ENCODE data around the gene CLCN2. TPM values are rescaled to one million over a fixed set of nuclear protein-coding genes. Genes with fewer than 3 reads are reported as not detected.
A peak's percentile ranks its signal among the peaks of the same experiment; 100 is the strongest.

CLCN2 gene
- total RNA-seq, 1 experiment from 2014 or later, result 3.5 TPM

GRCh38 chr3:184325715-184326369 lies 35.6 kb downstream of the CLCN2 start:
- no peak for DNase-seq (ENCODE audit: low read depth)

DNA sequence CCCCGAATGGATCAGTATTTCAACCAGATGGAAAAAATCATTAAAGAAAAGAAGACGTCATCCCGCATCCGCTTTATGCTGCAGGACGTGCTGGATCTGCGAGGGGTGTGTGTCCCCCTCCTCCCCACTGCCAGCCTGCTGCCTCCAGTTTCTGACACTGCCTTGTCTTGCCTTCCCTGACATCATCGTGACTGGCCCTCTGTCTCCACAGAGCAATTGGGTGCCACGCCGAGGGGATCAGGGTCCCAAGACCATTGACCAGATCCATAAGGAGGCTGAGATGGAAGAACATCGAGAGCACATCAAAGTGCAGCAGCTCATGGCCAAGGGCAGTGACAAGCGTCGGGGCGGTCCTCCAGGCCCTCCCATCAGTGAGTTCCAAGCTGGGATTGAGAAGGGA lies 36.1 kb downstream of the CLCN2 start:
- DNase-seq (ENCODE audit: low read depth), result no peak

GRCh38 chr3:184323696-184324095 lies 37.7 kb downstream of the CLCN2 start:
- DNase-seq (ENCODE audit: low read depth), result no peak

- DNase-seq (ENCODE audit: low read depth), result no peak
These were observed 38.5 kb downstream of the CLCN2 start for GRCh38 chr3:184322731-184323487.

DNA sequence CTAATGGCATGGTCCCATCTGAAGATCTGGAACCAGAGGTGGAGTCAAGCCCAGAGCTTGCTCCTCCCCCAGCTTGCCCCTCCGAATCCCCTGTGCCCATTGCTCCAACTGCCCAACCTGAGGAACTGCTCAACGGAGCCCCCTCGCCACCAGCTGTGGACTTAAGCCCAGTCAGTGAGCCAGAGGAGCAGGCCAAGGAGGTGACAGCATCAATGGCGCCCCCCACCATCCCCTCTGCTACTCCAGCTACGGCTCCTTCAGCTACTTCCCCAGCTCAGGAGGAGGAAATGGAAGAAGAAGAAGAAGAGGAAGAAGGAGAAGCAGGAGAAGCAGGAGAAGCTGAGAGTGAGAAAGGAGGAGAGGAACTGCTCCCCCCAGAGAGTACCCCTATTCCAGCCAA lies 39.7 kb downstream of the CLCN2 start:
- no peak for DNase-seq (ENCODE audit: low read depth)

- peak; percentile 98 for DNase-seq (ENCODE audit: low read depth)
These were observed 41.3 kb downstream of the CLCN2 start for GRCh38 chr3:184320104-184320445.

GRCh38 chr3:184317201-184317600 lies 44.2 kb downstream of the CLCN2 start:
- DNase-seq (ENCODE audit: low read depth), result no peak

GRCh38 chr3:184316792-184317191 lies 44.6 kb downstream of the CLCN2 start:
- no peak for DNase-seq (ENCODE audit: low read depth)

DNA sequence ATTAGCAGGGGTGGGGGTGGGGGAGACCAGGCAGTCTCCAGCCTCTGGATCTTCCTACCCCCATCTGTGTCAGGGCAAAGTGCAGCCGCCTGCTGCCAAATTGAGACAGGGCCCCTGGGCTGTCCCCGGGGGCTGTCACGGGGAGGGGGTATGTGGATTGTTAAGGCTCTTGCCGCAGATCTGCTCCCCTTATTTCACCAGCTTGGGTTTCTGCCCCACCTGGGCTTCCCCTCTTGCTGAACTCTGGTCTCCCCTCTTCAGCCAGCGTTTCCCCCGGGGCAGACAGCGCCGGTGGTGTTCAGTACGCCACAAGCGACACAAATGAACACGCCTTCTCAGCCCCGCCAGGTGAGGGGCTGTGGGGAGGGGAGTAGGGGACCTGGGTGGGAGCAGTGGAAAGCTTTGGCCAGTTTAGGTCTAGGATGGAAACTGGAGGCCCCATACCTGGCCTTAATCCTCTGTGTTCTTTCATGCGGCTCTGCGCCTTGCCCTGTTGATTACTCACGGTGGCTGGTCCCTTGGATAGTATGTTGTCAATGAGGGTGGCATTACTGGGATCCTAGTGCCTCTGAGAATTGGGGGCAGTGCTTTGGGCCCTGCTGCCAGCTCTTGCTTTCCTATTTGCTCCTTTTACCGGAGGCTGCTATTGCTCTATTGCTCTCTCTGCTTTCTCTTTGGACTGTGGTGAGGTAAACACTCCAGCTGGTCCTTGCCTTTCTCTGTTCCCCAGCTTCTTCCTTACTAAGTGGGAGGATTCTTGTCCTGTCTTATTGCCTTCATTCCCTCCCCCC lies 45.3 kb downstream of the CLCN2 start:
- DNase-seq (ENCODE audit: low read depth), result no peak

DNA sequence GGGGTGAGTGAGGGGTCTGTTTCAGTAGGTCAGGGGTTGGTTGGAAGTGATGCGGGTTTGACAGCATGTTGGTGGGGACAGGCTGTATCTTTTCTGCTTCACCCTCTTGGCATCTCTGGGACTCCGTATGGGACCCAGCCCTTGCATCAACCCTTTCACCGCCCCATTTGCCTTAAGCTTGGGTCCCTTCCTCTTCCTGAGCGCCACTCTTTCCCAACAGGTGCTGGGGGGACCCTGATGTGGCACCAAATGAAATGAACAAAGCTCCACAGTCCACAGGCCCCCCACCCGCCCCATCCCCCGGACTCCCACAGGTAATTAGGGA lies 45.9 kb downstream of the CLCN2 start:
- no peak for DNase-seq (ENCODE audit: low read depth)

DNA sequence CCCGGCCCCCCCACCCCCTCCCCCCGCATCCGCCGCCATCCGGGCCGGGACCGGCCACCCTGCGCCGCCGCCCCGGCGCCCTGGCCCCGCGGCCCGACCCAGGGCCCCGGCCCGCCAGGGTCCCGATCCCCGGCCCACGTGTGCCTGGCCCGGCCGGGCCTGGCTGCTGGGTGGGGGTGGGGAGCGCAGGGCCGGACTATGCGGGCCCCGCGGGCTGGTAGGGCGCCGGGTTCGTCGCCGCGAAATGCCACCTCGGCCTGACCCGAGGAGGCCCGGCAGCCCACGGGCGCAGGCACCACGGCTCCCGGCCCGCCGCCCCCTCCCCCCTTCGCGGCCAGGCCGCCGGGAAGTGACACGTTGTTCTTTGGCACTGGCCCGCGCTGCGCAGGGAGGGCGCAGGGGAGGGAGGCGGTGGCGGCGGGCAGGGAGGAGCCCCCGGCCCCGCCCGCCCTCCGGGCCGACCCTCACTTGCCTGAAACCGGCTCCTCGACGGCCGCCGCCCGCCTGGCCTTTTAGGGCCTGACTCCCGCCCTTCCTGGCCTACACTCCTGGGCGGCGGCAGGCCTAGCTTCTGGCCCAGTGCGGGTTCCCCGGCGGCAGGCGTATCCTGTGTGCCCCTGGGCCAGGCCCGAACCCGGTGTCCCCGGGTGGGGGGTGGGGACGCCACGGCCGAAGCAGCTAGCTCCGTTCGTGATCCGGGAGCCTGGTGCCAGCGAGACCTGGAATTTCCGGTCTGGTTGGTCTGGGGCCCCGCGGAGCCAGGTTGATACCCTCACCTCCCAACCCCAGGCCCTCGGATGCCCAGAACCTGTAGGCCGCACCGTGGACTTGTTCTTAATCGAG lies 46.5 kb downstream of the CLCN2 start:
- DNase-seq (ENCODE audit: low read depth), result peak; percentile 84

DNA sequence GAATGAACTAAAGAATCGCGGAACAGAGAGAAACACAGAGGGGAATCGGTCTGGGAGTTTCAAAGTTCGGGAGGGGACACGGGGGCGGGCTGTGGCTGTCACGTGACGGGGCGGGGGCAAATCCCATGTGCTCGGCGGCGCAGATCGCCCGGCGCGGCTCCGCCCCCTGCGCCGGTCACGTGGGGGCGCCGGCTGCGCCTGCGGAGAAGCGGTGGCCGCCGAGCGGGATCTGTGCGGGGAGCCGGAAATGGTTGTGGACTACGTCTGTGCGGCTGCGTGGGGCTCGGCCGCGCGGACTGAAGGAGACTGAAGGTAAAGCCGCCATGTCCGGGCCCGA lies 47.1 kb downstream of the CLCN2 start, which contains the start of gene EIF4G1:
Gene EIF4G1 (plus strand): TSS at position 244 of the 337 bp plus-strand sequence. CDS start 1,191 bp downstream, outside the sequence.
- peak; percentile 97 for DNase-seq (ENCODE audit: low read depth)

- DNase-seq (ENCODE audit: low read depth), result no peak
These were observed 49.8 kb downstream of the CLCN2 start for GRCh38 chr3:184311633-184312032.

DNA sequence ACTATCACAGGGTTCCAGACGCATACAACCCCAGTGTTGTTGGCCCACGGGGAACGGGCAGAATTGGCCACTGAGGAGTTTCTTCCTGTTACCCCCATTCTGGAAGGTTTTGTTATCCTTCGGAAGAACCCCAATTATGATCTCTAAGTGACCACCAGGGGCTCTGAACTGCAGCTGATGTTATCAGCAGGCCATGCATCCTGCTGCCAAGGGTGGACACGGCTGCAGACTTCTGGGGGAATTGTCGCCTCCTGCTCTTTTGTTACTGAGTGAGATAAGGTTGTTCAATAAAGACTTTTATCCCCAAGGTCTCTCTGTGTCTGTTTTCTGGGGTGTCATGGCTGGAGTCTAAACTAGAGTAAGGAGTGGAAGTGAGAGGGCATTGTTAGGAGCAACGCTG lies 52.7 kb downstream of the CLCN2 start:
- no peak for DNase-seq (ENCODE audit: low read depth)

DNA sequence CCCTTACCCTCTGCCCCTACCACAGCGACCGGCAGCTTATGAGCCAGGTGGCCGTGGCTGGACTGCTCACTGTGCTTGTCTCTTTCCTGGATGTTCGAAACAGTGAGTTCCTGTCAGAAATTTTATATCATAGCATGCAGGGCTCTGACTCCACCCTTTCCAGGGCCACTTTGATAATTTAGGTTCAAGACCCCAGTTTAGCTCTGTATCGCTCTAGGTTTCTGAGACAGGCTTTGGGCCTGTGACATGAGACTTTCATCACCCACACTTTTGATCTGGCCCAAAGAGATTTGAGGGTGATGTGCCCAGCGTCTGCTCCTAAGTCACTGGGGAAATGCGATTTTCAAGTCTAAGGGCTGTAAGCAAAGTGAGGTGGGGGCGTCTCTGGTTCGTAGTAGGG lies 53.5 kb downstream of the CLCN2 start:
- DNase-seq (ENCODE audit: low read depth), result no peak

GRCh38 chr3:184306341-184306972 lies 54.9 kb downstream of the CLCN2 start:
- no peak for DNase-seq (ENCODE audit: low read depth)

DNA sequence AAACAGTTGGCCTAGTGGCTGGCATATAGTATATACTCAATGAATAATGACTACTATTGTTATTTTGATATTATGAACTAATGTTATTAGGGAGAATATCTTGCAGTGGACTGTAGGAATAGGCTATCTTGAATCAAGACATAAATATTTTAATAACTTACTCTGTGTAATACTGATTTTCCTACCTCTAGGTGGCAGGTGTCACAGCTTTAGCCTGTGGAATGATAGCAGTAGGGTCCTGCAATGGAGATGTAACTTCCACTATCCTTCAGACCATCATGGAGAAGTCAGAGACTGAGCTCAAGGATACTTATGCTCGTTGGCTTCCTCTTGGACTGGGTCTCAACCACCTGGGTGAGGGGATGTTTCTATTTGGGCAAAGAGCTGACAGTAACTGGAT lies 55.8 kb downstream of the CLCN2 start:
- DNase-seq (ENCODE audit: low read depth), result no peak

- DNase-seq (ENCODE audit: low read depth), result peak; percentile 84
These were observed 61.1 kb downstream of the CLCN2 start for GRCh38 chr3:184300378-184300720.

GRCh38 chr3:184299488-184300377 lies 61.7 kb downstream of the CLCN2 start:
- peak; percentile 43 for DNase-seq (ENCODE audit: low read depth)

DNA sequence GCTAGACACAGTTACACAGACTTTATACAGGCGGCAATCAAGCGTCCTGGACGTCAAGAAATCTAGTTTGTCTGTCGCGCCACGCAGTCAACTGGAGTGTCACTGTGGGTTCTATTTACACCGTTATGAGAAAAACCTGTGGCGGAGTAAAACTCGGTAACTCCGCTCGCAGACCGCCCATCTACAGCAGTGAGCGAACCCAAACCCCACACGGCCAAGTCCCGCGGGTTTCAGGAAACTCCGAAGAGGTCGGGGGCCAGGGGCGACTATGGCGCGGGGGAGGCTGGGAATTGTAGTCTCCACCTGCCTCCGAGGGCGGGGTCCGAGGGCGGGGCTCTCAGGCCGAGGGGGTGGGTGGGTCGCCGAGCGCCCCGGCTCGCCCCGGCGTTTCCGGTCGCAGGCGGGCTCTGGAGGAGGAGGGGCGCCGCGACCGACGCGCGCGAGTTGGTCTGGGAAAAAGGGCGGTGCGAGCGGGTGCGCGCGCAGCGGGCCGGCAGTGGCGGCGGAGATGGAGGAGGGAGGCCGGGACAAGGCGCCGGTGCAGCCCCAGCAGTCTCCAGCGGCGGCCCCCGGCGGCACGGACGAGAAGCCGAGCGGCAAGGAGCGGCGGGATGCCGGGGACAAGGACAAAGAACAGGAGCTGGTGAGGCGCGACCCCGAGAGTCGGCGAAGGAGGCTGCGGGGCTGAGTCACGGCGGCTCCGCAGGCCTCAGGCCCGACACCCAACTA lies 62.5 kb downstream of the CLCN2 start, which contains the start of gene PSMD2:
Gene PSMD2 (plus strand): TSS at position 483 of the 729 bp plus-strand sequence. CDS start 26 bp downstream, at position 509.
- DNase-seq (ENCODE audit: low read depth), result peak; percentile 98
